Measurements from ENCODE around the gene AHI1. TPM values are rescaled to one million over a fixed set of nuclear protein-coding genes. Genes with fewer than 3 reads are reported as not detected.

Gene AHI1
- total RNA-seq, 1 experiment from 2014 or later, result 22.8 TPM

DNA sequence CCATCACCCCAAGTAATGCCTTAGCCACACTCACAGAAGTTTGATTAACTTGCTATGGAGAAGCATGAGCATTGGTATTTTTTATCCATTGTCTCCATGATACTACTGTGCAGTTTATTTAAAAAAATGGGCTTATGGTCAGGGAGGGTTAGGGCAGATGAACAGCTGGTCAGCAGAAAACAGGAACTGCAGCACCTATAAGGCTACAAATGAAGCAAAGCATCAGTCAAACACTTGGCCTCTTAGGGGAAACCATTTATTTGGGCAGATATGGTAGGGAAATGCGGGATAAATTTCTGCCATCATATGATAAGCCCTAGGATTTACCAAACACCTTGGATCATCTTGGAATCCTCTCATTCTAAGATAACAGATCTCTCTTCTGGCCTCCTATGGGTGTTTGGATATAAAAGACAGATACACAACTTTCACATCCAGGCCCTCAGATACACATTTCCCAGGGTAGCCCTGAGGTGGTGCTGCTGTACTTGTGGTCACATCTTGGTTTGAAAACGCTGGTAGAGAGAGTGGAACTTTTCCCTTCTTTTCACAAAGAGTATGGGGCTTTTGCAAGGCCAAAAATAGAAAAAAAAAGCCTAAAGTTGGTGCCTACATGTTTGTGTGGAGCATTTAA, 42.8 kb upstream of the AHI1 start:
- Histone ChIP-seq H3K27ac (ENCODE audit: low read depth, low read length, poor library complexity, severe bottlenecking) (no peak overlapping the region), H3K36me3 (ENCODE audit: insufficient read depth, low read length, poor library complexity, severe bottlenecking) (no peaks in the 10 kb centered on the region), H3K9me3 (ENCODE audit: low read depth, low read length, poor library complexity, severe bottlenecking) (no peaks in the 10 kb centered on the region), H3K4me1 (ENCODE audit: insufficient read depth, low read length, poor library complexity, severe bottlenecking) (no peaks in the 10 kb centered on the region), H3K27me3 (replicated peaks; ENCODE audit: insufficient read depth, low read depth, low read length, poor library complexity) (peaks cover 61% of the 10 kb centered on the region), H3K4me3 (ENCODE audit: low read depth, low read length, poor library complexity, severe bottlenecking) (no peak overlapping the region)
- POLR2A ChIA-PET (ENCODE audit: low non-redundant PET), result no interaction called here
- peak; percentile 19 for DNase-seq (ENCODE audit: low spot score)
- no TSS peak for BruUV-seq (replicated peaks)
- intact Hi-C loops (cut with micrococcal nuclease; ENCODE audit: unreplicated experiment), result no loop called here
- CTCF ChIA-PET, result no interaction called here
- TF ChIP-seq CTCF (conservative IDR thresholded peaks at IDR 0.05; ENCODE audit: low read depth, low read length) (peak; percentile 36; the same call in 1 of the 2 replicates), EZH2 (IDR thresholded peaks at IDR 0.05; ENCODE audit: borderline replicate concordance, low read depth, low read length, poor library complexity, severe bottlenecking) (no peak)

DNA sequence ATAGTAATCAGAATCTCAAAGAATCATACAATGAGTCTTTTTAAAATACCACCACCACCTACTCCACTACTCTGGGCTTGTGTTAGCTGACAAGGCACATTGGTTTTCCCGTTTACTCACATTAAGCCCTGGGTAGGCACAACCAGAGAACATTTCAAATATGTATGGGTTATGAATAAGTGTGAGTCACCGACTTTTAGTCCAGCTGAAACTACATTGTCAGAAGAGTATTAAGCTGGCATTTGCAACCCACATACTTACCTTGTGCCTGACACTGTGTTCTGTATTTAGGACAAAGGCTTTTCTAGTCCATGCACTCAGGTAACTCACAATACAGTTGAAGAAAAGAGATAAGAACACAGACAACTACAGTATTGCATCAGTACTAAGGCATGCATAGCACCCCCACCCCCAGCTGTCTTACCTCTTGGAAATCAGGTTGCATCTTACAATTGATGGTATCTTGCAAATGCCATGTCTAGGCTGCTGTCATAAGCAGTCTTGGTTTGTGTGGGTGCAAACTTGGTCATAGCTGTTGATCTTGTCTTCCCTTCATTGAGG, 40.3 kb upstream of the AHI1 start:
- BruUV-seq (replicated peaks), result no TSS peak
- H3K9me3 ChIP-seq (ENCODE audit: low read depth, low read length, poor library complexity, severe bottlenecking), result no peaks in the 10 kb centered on the region
- intact Hi-C loops (cut with micrococcal nuclease; ENCODE audit: unreplicated experiment), result loop anchor here (2.0 to 10.0 kb wide), 3 partner anchors 83 to 689 kb away; no protein-coding TSS in a partner anchor
- no peak overlapping the region for H3K4me3 ChIP-seq (ENCODE audit: low read depth, low read length, poor library complexity, severe bottlenecking)
- CTCF ChIA-PET, result no interaction called here
- H3K36me3 ChIP-seq (ENCODE audit: insufficient read depth, low read length, poor library complexity, severe bottlenecking), result no peaks in the 10 kb centered on the region
- no peaks in the 10 kb centered on the region for H3K4me1 ChIP-seq (ENCODE audit: insufficient read depth, low read length, poor library complexity, severe bottlenecking)
- TF ChIP-seq EZH2 (IDR thresholded peaks at IDR 0.05; ENCODE audit: borderline replicate concordance, low read depth, low read length, poor library complexity, severe bottlenecking), result no peak
- TF ChIP-seq CTCF (conservative IDR thresholded peaks at IDR 0.05; ENCODE audit: low read depth, low read length), result no peak
- POLR2A ChIA-PET (ENCODE audit: low non-redundant PET), result no interaction called here
- no peak overlapping the region for H3K27ac ChIP-seq (ENCODE audit: low read depth, low read length, poor library complexity, severe bottlenecking)
- peaks cover 48% of the 10 kb centered on the region for H3K27me3 ChIP-seq (replicated peaks; ENCODE audit: insufficient read depth, low read depth, low read length, poor library complexity)
- DNase-seq (ENCODE audit: low spot score), result no peak

DNA sequence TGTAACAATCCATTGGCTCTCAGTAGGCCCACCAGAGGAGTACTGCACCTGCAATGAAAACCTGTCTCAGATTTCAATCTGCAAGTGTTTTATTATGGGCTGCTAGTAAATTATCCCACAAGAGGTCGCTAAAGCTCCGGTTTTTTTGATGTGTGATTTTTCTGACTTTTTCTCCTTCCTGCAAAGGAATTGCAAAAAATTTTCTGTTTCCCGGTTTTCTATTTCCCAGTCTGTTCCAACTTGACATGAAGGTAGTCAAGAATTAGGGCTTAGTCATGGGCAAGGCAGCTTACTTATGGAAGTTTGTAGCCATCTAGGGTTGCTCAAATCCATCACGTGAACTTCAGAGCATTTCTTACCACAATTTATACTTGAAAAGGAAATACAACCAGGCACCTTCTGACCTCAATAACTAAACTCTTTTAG, 38.5 kb upstream of the AHI1 start:
- ChIA-PET POLR2A (ENCODE audit: low non-redundant PET) (no interaction called here), CTCF (interaction anchor here (0.6 to 2.1 kb wide), 3 partner anchors 14 to 690 kb away, joined by 4 to 12 read pairs (median 4); no protein-coding TSS in a partner anchor)
- no peak overlapping the region for H3K4me3 ChIP-seq (ENCODE audit: low read depth, low read length, poor library complexity, severe bottlenecking)
- H3K9me3 ChIP-seq (ENCODE audit: low read depth, low read length, poor library complexity, severe bottlenecking), result no peaks in the 10 kb centered on the region
- H3K4me1 ChIP-seq (ENCODE audit: insufficient read depth, low read length, poor library complexity, severe bottlenecking), result no peaks in the 10 kb centered on the region
- TF ChIP-seq EZH2 (IDR thresholded peaks at IDR 0.05; ENCODE audit: borderline replicate concordance, low read depth, low read length, poor library complexity, severe bottlenecking), result no peak
- TF ChIP-seq CTCF (conservative IDR thresholded peaks at IDR 0.05; ENCODE audit: low read depth, low read length), result peak; percentile 78
- DNase-seq (ENCODE audit: low spot score), result peak; percentile 53
- peaks cover 41% of the 10 kb centered on the region for H3K27me3 ChIP-seq (replicated peaks; ENCODE audit: insufficient read depth, low read depth, low read length, poor library complexity)
- BruUV-seq (replicated peaks), result no TSS peak
- no peaks in the 10 kb centered on the region for H3K36me3 ChIP-seq (ENCODE audit: insufficient read depth, low read length, poor library complexity, severe bottlenecking)
- H3K27ac ChIP-seq (ENCODE audit: low read depth, low read length, poor library complexity, severe bottlenecking), result no peak overlapping the region
- intact Hi-C loops (cut with micrococcal nuclease; ENCODE audit: unreplicated experiment), result loop anchor here (1.0 to 10.0 kb wide), 4 partner anchors 81 to 691 kb away; no protein-coding TSS in a partner anchor
